B cell (primary cell): ENCODE measurements around the gene RIMBP2. TPM values are rescaled to one million over a fixed set of nuclear protein-coding genes. Genes with fewer than 3 reads are reported as not detected.

Source experiments
- ATAC-seq: fragments of 200-7000 bp; cut with Tn5 transposase; one replicate; pipeline ENCODE4 v1.10.0; 2021; ENCODE audit warnings: low read depth, mild to moderate bottlenecking, moderate number of reproducible peaks, moderate library complexity
- CTCF ChIA-PET: fragments of 350-600 bp; sonication (Branson Sonifier 250); formaldehyde crosslinking; loops from one replicate; lab custom pipeline; 2021; ENCODE audit warnings: antibody characterized with exemption, inconsistent platforms; lab: Charles Lee
- POLR2A ChIA-PET: fragments of 350-600 bp; sonication (Branson Sonifier 250); formaldehyde crosslinking; loops from one replicate; lab custom pipeline; 2021; ENCODE audit warnings: antibody characterized with exemption; lab: Charles Lee
- DNase-seq: peaks from one replicate; pipeline ENCODE4 v3.0.0; 2013
- H2AFZ ChIP-seq: 2 replicates; pipeline ENCODE4 v1.6.1; 2012; ENCODE audit warnings: mild to moderate bottlenecking, low read depth, low read length; ENCODE audit not compliant: insufficient read depth, poor library complexity, severe bottlenecking
- H3K27ac ChIP-seq, 2 donors: 1 replicate in 1 of 2; 2 replicates in 1 of 2; pipeline ENCODE4 v1.5.1; 2012 to 2013; ENCODE audit warnings: low read length in 2 of 2, mild to moderate bottlenecking in 2 of 2, moderate library complexity in 1 of 2
- H3K27me3 ChIP-seq, 4 experiments: fragments of 200-600 bp in 1 of 4; sonication (generic) in 1 of 4; replicated peaks in 1 of 4; 1 replicate in 2 of 4; 2 replicates in 2 of 4; pipeline versions ENCODE4 v1.6.1 to v1.7.0; 2013 to 2016; ENCODE audit warnings: low read length in 3 of 4, mild to moderate bottlenecking in 2 of 4, mixed read lengths in 1 of 4, moderate library complexity in 1 of 4; ENCODE audit not compliant: insufficient read depth in 4 of 4, control insufficient read depth in 3 of 4; ENCODE audit errors: control extremely low read depth in 1 of 4
- H3K36me3 ChIP-seq, 2 experiments: replicated peaks in 1 of 2; 1 replicate in 1 of 2; 2 replicates in 1 of 2; pipeline versions ENCODE4 v1.6.1 to v1.7.1; 2013; ENCODE audit warnings: low read length in 1 of 2; ENCODE audit not compliant: insufficient read depth in 2 of 2, control insufficient read depth in 1 of 2; ENCODE audit errors: control extremely low read depth in 1 of 2, extremely low read depth in 1 of 2
- H3K4me1 ChIP-seq, 2 donors: fragments of 200-600 bp in 1 of 2; sonication (generic) in 1 of 2; 1 replicate in 1 of 2; 2 replicates in 1 of 2; pipeline versions ENCODE4 v1.5.1 to v1.6.1; 2013 to 2017; ENCODE audit warnings: low read length in 2 of 2; ENCODE audit not compliant: control insufficient read depth in 2 of 2, insufficient read depth in 2 of 2
- H3K4me2 ChIP-seq: replicated peaks from 2 replicates; pipeline ENCODE3; 2012; ENCODE audit warnings: mild to moderate bottlenecking, low read depth, low read length; ENCODE audit not compliant: poor library complexity, severe bottlenecking
- H3K4me3 ChIP-seq, 5 experiments: fragments of 200-600 bp in 1 of 5; sonication (generic) in 1 of 5; 1 replicate in 3 of 5; 2 replicates in 2 of 5; pipeline versions ENCODE4 v1.5.1 to v1.7.0; 2011 to 2016; ENCODE audit warnings: low read length in 4 of 5, mild to moderate bottlenecking in 4 of 5, low read depth in 2 of 5, control low read depth in 1 of 5, moderate library complexity in 1 of 5; ENCODE audit not compliant: insufficient read depth in 1 of 5; ENCODE audit errors: control extremely low read depth in 1 of 5, extremely low read depth in 1 of 5
- H3K79me2 ChIP-seq: fragments of 200-600 bp; sonication (generic); one replicate; pipeline ENCODE4 v1.6.0; 2016; ENCODE audit warnings: low read length; ENCODE audit not compliant: control insufficient read depth, insufficient read depth
- H3K9ac ChIP-seq: fragments of 200-600 bp; sonication (generic); 2 replicates; pipeline ENCODE4 v1.6.1; 2017; ENCODE audit warnings: mild to moderate bottlenecking, low read length, moderate library complexity
- H3K9me3 ChIP-seq, 3 donors: one replicate each; pipeline versions ENCODE4 v1.6.1 to v1.7.1; 2013; ENCODE audit warnings: low read length in 2 of 3; ENCODE audit not compliant: control insufficient read depth in 2 of 3, insufficient read depth in 1 of 3; ENCODE audit errors: control extremely low read depth in 1 of 3
- H4K20me1 ChIP-seq: 2 replicates; pipeline ENCODE4 v1.6.0; 2012; ENCODE audit warnings: mild to moderate bottlenecking, low read length; ENCODE audit not compliant: insufficient read depth, control insufficient read depth, poor library complexity, severe bottlenecking
- H3K27ac Mint-ChIP-seq: one replicate; pipeline ENCODE4 v1.8.0; 2021; ENCODE audit warnings: mixed read lengths
- H3K27me3 Mint-ChIP-seq: one replicate; pipeline ENCODE4 v1.8.0; 2021; ENCODE audit warnings: mixed read lengths
- H3K4me1 Mint-ChIP-seq: one replicate; pipeline ENCODE4 v1.8.0; 2021; ENCODE audit warnings: mixed read lengths
- H3K4me3 Mint-ChIP-seq: one replicate; pipeline ENCODE4 v1.8.0; 2021; ENCODE audit warnings: mixed read lengths
- H3K9me3 Mint-ChIP-seq: one replicate; pipeline ENCODE4 v1.8.0; 2022; ENCODE audit warnings: mixed read lengths; ENCODE audit not compliant: insufficient read depth
- CTCF ChIP-seq: fragments of 200-600 bp; IDR thresholded peaks from one replicate; pipeline ENCODE4 v1.8.0; 2022; ENCODE audit warnings: antibody characterized with exemption, mild to moderate bottlenecking
- EZH2 ChIP-seq: IDR thresholded peaks from 2 replicates; pipeline ENCODE4 v1.6.1; 2012; ENCODE audit warnings: borderline replicate concordance, low read depth, mild to moderate bottlenecking, moderate library complexity, low read length; ENCODE audit not compliant: insufficient read depth, poor library complexity, severe bottlenecking
- WGBS: methylation state at CpG from one replicate; pipeline ENCODE4 v1.1.5; 2013; ENCODE audit warnings: missing lambda C conversion rate; ENCODE audit not compliant: insufficient coverage; 5-methylcytosine and 5-hydroxymethylcytosine counted together
- intact Hi-C: fragments of 100-400 bp; cut with micrococcal nuclease; formaldehyde crosslinking; loops from one replicate; pipeline ENCODE4 v1.10.0; 2022
- polyA plus RNA-seq: library from polyadenylated mRNA; depleted of rRNA; stranded (reverse); fragments of >200 nt; gene quantifications from 2 replicates; pipeline ENCODE4 v1.2.3, GENCODE V29; 2012
- total RNA-seq, 2 donors: library from RNA; stranded (reverse); fragments of 120-200 nt in 1 of 2; gene quantifications; 1 replicate in 1 of 2; 2 replicates in 1 of 2; pipeline versions ENCODE4 v1.2.3 to v1.2.4, GENCODE V29; 2013 to 2022

Gene RIMBP2
- total and polyA plus RNA-seq, 2 donors (not counting 1 experiment from before 2014, with no cell fraction given), result not detected

DNA sequence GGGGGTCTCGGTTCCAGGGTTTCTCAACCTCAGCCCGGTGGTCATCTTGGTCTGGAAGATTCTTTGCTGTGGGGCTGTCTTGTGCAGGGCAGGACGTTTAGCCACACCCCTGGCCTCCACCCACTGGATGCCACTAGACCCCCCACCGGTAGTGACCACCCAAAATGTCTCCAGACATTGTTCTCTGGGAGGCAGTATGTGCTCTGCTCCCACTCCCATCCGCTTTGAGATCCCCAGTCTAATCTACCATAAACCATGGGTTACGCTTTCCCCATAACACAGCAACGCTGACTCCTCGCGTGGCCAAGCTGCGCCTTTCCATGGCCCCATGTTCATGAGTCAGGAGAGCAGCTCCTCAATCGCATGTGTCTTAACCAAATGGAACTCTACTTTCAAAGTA lies 155.8 kb downstream of the RIMBP2 start:
- intact Hi-C loops, result no loop called here
- no peaks in the 10 kb centered on the region for H3K27me3 ChIP-seq
- H3K4me1 Mint-ChIP-seq, result no peaks in the 10 kb centered on the region
- no peak overlapping the region for H2AFZ ChIP-seq
- CTCF ChIA-PET, result no interaction called here
- H3K27ac ChIP-seq, result no peak overlapping the region
- DNase-seq, result no peak
- H3K27me3 Mint-ChIP-seq, result no peaks in the 10 kb centered on the region
- no peaks in the 10 kb centered on the region for H3K79me2 ChIP-seq
- no peaks in the 10 kb centered on the region for H3K4me1 ChIP-seq
- no peak overlapping the region for H3K4me3 Mint-ChIP-seq
- no peak overlapping the region for H3K4me2 ChIP-seq
- H3K9ac ChIP-seq, result no peak overlapping the region
- H3K27ac Mint-ChIP-seq, result no peak overlapping the region
- H3K36me3 ChIP-seq, result no peaks in the 10 kb centered on the region
- no peak for ATAC-seq
- WGBS, result 89% methylated on average over 10 of the region's 11 CpGs
- peaks cover 0 to 11% (median 2%) of the 10 kb centered on the region in 3 donors for H3K9me3 ChIP-seq
- no peak overlapping the region for H3K4me3 ChIP-seq
- TF ChIP-seq EZH2 (no peak), CTCF (no peak)
- no peaks in the 10 kb centered on the region for H3K9me3 Mint-ChIP-seq
- H4K20me1 ChIP-seq, result no peaks in the 10 kb centered on the region
- POLR2A ChIA-PET, result no interaction called here

- Histone ChIP-seq H3K4me3 (no peak overlapping the region), H4K20me1 (no peaks in the 10 kb centered on the region), H3K4me2 (no peak overlapping the region), H3K4me1 (no peaks in the 10 kb centered on the region), H3K27me3 (no peaks in the 10 kb centered on the region), H2AFZ (no peak overlapping the region), H3K79me2 (no peaks in the 10 kb centered on the region), H3K9me3 (peaks cover 0 to 11% (median 0%) of the 10 kb centered on the region in 3 donors), H3K36me3 (no peaks in the 10 kb centered on the region), H3K9ac (no peak overlapping the region), H3K27ac (no peak overlapping the region)
- POLR2A ChIA-PET, result no interaction called here
- ATAC-seq (no peak), DNase-seq (no peak)
- intact Hi-C loops, result no loop called here
- H3K4me3 Mint-ChIP-seq, result no peak overlapping the region
- H3K9me3 Mint-ChIP-seq, result no peaks in the 10 kb centered on the region
- TF ChIP-seq CTCF (no peak), EZH2 (no peak)
- no peak overlapping the region for H3K27ac Mint-ChIP-seq
- 84% methylated on average over 3 of the region's 7 CpGs for WGBS
- CTCF ChIA-PET, result no interaction called here
- H3K27me3 Mint-ChIP-seq, result no peaks in the 10 kb centered on the region
- H3K4me1 Mint-ChIP-seq, result no peaks in the 10 kb centered on the region
These were observed 156.3 kb downstream of the RIMBP2 start for GRCh38 chr12:130559806-130560205.
